T-helper 2 cell treated with Interferon-gamma antibody and Interleukin-4, amounts not matched to agents 100 ng/mL and 5 ng/mL, for 36 hours (primary cell): ENCODE measurements around the gene CORIN. TPM values are rescaled to one million over a fixed set of nuclear protein-coding genes. Genes with fewer than 3 reads are reported as not detected.
"Not testable (repeated sequence)": the region's sequence is repeated elsewhere in the genome, so short reads cannot be mapped to it uniquely, and the experiment has no call there.

ENCODE experiments used
- intact Hi-C: fragments of 100-400 bp; cut with micrococcal nuclease; formaldehyde crosslinking; loops from one replicate; pipeline ENCODE4 v1.15.1; 2023
- total RNA-seq: library from RNA; stranded (reverse); gene quantifications from 2 replicates; pipeline ENCODE4 v1.2.3, GENCODE V29; 2022

The CORIN gene
- total RNA-seq, 1 donor from 2014 or later, result not detected

DNA sequence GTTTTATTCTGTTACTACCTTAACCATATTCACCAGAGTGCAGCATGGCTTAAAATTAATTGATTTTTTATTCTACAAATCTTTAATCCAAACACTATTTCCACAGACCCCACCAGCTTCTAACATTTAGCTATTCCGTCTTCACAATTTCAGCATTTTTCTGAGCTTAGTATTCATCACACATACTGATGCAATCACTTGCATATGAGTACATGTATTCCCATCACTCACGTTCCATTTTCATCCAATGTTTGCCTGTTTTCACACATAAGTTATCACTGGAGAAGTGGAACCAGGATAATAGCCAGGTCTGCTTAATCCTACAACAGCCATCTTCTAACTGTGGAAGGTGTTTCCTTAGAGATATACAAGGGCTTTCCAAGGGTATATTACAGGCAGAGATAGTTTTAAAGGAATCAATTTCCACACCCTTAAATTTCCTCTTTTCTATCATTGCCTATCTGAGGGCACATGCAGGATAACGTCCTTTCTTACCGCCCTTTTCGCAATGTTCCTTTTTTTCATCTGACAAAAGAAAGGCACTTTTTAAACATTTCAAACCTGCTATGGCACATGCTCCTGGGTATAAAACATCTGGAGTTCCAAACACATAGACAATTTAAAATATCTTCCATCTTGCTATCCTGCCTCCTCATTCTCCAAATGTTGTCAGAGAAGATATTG lies 115.8 kb downstream of the CORIN start:
- intact Hi-C loops, result no loop called here

DNA sequence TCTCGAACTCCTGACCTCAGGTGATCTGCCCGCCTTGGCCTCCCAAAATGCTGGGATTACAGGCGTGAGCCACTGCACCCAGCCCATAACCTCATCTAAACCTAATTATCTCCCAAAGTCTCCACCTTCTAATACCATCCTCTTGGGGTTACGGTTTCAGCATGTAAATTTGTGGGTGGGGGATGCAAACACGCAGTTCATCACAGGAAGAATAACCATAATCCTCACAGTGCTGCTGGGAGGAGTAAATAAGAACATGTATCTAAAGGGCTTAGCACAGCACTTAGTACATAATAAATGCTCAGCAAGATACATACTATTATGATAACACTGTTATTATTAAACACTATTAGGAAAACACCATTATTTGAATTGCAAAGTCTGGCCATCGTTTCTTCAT lies 116.4 kb downstream of the CORIN start:
- intact Hi-C loops, result no loop called here

DNA sequence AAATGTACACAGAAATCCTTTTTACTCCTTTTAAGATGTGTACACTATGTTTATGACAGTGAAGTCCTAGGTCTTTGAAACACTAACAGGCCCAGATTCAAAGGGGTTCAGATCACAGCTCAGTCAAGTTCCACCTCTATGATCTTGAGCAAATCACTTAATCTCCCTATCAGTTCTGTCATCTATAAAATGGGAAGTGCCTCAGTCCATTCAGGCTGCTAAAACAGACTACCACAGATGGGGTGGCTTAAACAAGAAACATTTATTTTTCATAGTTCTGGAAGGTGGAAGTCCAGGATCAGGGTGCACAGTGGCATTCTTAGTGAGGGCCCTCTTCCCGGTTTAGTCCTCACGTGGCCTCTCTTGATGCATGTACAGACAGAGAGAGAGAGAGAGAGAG lies 117.1 kb downstream of the CORIN start:
- intact Hi-C loops, result no loop called here

DNA sequence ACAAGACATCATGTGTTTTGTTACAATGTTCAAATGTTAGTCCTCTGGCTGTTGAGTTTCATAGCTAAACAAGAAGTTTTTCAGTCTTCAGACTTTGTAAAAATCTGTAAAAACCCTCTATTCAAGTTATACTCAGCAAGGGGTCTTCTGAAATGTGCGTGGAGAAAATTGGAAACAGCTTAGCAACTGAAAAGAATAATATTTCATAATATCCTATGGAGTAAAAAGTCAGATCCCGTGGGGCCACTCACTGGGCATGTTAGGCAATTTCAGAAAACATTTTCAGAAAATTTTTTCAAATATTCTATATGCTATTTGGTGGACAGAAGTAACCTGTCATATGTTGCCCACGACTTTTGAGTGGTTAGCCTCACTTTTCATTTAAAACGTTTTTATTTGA lies 118.3 kb downstream of the CORIN start:
- intact Hi-C loops, result no loop called here

DNA sequence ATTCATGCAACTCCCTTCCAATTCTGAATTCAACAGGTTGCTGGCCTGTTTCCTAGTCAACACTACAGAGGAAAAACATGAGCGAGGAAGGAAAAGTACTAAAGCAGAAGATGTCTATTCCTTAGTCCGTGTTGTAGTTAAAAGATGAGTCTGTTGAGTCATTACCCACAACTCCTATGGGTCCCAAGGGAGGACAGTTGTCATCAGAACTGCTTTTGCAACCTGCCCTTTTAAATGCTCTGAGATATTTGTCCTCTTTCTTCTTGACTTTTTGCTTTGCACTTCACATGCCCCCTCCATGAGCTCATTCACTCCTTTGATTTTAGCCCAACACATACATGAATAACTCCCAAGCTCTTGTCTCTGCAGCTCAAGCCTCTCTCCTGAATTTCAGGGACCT lies 119.2 kb downstream of the CORIN start:
- intact Hi-C loops, result no loop called here

DNA sequence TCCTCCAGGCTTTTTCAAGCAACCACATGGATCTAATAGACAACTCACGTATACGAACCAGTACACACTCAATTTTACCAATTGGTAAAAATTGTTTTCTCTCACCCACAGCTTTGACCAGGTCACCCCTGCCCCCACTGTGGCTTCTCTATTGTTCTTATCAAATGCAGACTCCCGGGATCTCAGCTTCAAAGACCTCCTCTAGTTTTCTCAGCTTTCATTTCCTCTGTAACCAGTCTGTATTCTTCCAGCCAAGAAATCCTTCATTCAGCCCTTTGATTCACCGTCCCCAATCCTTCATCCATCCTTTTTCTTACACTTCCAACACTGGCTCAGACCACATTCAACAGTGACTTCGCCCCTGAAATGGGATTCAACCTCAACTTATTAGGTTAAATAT lies 120.7 kb downstream of the CORIN start:
- intact Hi-C loops, result no loop called here

DNA sequence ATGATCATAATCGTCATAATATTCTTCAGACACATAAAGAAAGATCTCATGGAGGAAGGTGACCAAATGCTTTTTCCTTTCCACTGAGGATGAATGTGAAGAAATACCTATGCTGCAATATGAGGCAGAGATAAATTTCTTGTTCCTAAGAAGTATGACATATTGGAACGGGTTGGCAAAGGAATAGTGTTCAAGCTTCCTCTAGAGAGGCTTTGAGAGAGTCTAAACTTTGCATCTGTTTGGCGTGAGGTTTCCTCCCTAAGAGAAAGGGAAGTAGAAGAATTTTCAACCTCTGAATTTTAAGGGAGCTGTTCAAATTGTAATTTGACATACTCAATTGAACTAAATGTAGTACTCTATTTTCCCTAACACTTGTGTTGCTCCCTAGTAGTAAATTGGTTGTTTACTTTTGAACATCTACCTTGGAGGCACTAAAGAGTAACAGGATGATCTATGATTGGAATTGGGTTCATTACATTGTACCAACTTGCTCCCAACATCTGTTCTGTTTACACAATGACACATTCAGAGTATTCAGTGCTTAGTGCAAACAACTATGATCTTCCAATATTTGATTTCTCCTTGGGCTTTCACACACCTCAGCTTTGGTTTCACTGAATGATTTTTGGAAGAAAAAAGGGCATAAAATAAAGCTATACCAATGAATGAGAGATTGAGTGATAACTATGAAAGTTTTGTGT lies 122.0 kb downstream of the CORIN start:
- intact Hi-C loops, result no loop called here

DNA sequence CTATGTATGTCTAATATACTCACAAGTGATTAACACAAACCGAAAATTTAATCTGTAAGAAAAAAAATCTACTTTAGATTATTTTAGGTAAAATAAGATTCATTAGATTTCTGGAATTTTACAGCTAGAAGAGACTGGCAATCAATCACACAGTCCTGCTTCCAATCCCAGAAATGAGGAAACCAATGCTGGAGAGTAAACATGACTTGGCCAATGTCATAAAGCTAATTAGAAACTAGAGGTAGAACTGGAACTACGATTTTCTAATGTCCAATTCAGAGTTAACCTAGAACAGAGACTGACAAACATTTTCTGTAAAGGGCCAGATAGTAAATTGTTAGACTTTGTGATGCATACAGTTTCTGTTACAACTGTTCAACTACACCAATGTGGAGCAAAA lies 123.6 kb downstream of the CORIN start:
- intact Hi-C loops, result no loop called here

DNA sequence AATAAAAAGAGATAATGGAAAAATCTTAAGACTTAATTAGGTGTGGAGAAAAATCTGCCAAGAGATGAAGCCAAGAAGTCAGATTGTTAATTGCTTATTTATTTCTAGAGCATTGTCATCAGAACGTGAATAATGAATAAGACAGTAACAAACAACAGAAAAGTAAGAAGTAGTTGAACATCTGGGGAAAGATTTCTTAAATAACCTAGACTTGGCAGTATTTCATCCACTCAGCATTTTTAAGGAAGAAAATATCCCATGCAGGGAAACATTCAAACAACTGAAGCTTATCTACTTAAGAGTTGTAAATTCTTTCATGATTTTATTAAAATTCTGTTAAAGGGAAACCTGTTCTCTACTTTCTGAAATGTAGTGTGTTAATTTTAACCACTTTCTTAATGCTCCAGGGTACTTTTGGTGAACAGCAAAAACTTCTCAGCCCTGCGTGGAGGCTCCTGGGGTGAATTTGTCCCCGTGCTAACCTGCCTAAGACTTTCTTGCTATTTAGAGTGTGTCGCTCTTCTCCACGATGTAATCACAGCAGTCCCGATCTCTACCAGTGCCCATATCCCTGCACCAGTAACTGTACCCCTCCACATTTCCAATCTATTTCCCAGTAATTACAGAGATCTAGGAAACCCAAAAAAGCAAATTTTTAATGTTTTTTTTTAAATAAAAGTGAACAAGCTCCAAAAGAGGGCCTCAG lies 124.6 kb downstream of the CORIN start:
- intact Hi-C loops, result no loop called here

DNA sequence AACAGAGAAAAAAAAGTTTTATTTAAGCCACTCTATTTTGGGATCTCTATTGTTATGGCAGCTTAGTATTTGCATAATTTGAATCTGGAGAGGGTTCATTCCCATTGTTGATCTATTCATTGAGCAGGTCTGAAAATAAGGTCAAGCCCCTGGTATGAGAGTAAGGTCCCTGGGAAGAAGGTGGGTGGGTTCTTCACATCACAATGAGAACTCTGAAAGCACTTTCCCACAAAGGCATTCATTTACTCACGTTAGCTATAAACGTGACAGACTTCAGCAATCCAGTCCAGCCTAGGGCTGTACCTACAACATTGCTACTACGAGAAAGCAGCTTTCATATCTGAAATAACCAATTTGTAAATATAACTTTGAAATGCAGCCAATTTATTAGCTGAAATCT lies 126.2 kb downstream of the CORIN start:
- intact Hi-C loops, result no loop called here

DNA sequence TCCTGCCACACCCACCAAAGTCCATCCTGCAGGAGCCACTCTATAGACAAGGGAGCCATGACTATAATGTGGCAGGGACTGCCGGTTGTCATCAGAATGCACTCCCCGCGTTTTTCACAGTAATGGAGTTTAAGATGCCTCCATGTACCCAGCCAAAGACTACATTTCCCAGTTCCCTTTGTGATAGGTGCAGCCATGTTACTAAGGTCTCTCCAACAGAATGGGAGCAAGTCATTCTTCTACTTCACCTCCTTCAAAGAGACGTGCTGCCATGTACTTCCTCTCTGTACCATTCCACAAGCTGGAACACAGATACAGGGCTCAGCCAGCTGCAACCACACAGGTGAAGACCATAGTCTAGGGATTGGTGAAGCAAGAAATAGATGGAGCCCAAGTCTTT lies 126.7 kb downstream of the CORIN start:
- intact Hi-C loops, result no loop called here

DNA sequence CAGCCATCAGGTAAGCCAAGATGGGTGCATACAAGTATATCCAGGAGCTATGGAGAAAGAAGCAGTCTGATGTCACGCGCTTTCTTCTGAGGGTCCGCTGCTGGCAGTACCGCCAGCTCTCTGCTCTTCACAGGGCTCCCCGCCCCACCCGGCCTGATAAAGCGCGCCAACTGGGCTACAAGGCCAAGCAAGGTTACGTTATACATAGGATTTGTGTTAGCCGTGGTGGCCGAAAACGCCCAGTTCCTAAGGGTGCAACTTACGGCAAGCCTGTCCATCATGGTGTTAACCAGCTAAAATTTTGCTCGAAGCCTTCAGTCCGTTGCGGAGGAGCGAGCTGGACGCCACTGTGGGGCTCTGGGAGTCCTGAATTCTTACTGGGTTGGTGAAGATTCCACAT lies 131.5 kb downstream of the CORIN start:
- intact Hi-C loops, result not testable (repeated sequence)

DNA sequence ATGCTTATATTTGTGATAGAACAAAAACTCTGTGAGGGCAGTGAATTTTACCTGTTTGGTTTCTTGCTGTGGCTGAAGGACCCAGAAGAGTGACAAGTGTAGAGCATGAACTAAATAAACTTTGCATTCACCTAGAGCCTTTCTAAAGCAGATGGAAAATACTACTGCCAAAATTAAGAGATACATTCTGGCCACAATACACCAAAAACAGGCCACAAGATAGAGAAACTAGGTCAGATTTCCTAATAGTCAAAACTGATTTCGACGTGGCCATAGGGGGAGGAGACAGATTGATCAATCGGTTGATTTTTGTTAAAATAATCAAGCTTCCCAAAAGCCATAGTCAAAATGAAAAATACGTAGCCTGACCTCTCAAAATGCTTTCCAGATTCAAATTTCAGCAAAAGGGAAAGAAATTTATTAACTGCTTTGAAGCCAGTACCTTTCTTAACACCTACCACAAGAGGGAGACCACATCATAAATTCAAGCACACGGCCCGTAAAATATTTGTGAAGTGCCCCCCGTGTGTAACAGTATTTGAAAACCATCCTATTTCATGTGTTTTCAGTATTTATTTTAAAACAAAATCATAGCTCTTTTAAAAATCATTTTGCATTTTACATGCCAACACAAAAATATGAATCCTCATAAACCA lies 132.4 kb downstream of the CORIN start:
- intact Hi-C loops, result loop anchor here (2.0 kb wide), 1 partner anchor 227 kb away; no protein-coding TSS in a partner anchor

DNA sequence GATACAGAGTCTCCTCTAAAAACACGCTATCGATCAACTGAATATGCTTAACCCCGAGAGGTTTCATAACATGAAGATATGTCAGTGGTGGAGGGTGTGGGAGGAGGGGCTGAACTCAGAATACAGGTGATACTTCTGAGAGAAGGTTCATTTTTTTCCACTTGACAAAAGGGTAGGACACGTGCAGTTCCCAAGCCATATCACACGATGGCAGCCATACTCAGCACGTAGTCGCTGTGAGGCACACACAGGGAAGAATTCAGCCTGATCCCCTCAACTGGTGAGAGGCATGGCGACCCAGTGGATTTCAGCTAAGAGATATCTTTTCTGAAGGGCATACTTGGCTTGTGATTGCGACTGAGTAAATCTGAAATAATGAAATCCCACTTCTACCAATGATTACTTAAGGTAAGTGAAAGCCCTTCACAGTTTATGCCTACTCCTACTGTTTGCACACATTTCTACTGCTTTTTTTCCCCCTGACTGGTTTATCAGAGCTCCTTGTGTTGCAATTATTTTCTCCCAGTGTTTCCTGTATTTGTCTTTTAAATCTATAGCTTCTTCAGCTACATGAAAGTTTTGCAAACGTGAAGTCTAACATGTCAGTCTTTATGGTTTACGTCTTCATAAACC lies 133.1 kb downstream of the CORIN start:
- intact Hi-C loops, result loop anchor here (2.0 to 5.0 kb wide), 2 partner anchors 132 to 228 kb away; partner anchors contain the start of gene CORIN

DNA sequence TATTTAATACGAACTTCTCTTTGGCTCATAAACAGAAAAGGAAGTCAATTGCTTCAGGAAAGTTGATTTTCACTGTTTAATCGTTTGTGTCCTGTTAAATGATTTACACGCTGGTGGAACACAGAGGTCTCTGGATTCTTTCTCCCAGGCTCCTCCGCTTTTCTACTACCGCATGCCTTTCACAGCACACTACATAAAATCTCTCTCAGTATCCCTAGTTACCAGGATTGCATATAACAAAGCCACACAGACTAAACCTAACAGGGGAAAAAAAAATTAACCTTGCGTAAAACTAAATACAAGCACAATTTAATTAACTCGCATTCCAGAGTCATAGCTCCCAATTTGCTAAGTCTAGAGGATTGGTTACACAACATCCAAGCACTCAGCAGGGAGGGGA lies 133.9 kb downstream of the CORIN start:
- intact Hi-C loops, result loop anchor here (2.0 to 5.0 kb wide), 2 partner anchors 133 to 229 kb away; partner anchors contain the start of gene CORIN

DNA sequence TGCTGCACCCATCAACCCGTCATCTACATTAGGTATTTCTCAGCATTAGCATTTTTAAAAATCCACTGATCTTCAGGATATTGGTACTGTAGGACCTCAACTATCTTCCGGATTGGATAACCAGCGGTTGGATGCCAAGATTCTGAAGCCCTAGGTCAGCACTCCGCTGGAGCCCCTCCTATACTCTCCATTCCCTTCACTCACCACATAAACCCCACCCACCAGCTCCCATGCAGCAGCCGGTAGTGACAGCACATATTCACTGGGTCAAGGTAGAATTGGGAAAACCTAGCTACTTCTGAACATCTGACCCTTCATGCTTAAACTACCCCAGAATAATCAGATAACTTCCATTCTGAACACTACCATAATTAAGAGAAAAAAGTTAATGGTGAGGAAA lies 134.9 kb downstream of the CORIN start:
- intact Hi-C loops, result loop anchor here (5.0 kb wide), 1 partner anchor 134 kb away; the partner anchor contains the start of gene CORIN

DNA sequence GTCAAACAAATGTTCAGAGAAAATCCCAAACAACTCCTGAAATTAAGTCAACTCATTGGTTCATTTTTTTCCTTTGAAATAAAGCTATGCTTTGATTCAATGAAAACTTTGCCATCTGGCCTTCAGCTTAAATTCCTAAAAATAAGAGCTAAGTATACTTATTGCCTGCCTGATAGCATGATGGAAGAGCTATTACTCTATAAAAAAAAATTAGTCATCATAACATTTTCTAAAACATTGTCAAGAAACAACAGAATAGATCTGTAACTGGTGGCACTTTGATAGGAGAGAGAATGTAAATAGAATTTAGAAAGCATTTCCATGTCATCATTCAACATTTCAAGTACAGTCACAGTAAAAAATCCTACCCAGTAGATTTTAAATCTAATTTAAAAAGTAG lies 136.6 kb downstream of the CORIN start:
- intact Hi-C loops, result loop anchor here (5.0 kb wide), 1 partner anchor 136 kb away; the partner anchor contains the start of gene CORIN

DNA sequence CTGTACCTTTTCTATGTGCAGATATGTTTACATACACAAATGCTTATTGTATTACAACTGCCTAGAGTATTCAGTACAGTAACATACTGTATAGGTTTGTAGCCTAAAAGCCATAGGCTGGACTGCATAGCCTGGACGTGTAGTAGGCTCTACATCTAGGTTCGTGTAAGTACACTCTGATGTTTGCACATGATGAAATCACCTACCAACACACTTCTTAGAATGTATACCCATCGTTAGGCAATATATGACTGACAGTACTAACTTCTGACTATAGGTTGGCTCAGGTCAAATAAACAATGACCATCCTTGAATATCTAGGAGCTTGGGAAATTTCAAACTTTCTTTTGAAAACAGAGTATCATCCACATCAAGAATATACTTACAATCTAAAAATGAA lies 139.0 kb downstream of the CORIN start:
- intact Hi-C loops, result no loop called here

DNA sequence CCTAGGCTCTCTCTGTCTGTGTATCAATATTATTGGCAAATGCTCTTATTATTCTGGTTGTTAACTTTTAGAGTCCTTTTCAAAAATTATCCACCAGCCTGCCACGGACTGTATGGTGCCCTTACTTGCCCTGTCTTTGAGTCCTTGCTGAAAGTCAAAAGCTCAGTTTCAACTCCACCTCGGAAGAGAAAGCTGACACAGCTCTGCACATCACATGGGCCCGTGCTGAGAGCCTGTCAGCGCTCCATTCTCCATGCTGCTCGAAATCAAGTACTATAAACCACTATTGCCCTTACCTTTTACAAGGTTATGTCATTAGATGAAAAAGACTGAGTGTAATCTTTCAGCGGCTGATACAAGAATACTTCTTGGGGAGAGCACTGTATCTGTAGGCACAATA lies 141.0 kb downstream of the CORIN start:
- intact Hi-C loops, result no loop called here

DNA sequence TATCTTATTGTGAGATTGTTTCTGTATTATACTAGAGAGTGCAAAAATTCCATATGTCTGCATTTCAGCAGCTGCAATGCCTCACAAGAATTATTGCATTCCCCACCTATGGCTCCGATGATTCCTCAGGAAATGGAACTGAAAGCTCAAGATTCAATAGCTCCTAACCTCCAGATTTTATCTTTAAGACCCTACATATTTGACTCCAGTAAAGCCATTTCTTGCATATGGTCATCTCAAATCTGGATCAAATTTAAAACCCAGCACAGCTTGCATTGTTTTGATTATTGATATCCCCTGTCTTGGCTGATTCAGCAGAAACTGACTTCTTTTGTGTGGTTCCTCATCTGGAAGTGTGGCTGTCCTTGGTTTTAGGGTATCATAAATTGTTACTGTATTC lies 142.6 kb downstream of the CORIN start:
- intact Hi-C loops, result no loop called here

DNA sequence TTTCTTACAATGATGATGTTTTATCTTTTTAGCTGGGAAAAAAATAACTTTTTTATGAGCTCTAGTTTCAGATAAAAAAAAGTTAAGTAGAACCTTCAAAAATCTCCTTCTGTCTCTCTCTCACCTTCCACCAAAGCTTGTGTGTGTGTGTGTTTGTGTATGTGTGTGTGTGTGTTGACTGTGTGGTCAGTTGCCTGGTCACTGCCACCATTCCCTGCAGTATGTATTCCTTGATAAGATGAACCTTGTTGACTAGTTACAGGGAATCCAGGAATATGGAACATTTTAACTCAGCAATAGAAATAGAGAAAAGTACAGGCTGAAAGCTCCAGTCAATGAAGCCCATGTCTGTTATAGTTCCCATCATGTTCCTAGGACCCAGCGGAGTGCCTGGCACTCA lies 143.5 kb downstream of the CORIN start:
- intact Hi-C loops, result no loop called here
